Left renal cortex interstitium (tissue), 4 donors: ENCODE results near the gene SH3TC1. TPM values are rescaled to one million over a fixed set of nuclear protein-coding genes. Genes with fewer than 3 reads are reported as not detected.

Source experiments
- DNase-seq, 4 donors: peaks; one replicate each; pipeline ENCODE4 v3.0.0-alpha.2; 2013; ENCODE audit warnings: low read depth in 4 of 4, low spot score in 2 of 4, missing footprints in 1 of 4
- polyA plus RNA-seq, 4 donors: library from polyadenylated mRNA; unstranded; fragments of 120-200 nt; gene quantifications; one replicate each; pipeline ENCODE4 v1.2.1, GENCODE V29; 2013; ENCODE audit not compliant: insufficient read length in 4 of 4

Gene SH3TC1
- polyA plus RNA-seq, 4 donors: 19.1 to 36.1 (median 26.5) TPM

DNA sequence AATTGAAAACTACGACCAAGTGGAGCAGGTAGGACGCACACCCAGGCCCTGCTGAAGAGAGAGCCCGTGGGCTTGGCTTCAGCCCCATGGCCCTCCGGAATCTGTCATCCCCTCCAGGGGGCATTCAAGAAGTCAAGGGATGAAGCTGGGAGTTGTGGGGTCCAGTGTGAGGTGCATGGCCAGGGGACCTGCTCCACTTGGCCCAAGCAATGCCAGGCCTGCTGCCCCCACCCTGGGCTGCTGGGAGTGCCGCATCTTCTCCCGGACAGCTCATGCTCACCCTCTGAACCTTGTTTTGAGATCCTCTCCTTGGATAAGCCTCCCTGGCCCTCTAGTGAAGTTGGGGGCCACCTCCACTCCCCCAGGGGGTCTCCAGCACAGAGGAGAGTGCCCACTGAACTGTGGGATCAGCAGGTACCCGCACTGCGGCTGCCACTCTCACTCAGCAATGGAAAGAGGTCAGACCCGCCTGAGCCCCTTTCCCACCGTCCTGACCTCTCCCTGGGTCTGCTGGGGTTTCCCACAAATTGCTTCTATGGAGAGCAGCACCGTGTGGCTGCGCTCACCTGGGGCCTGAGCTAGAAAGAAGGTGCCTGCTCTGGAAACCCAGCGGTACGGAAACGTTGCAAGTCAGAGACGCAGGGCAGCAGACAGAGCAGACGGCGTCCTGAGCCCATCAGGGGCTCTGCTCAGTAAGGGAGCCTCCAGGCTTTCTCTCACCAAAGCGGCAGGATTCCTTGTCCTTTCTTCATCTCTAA lies 35.5 kb upstream of the SH3TC1 start:
- DNase-seq: no peak

DNA sequence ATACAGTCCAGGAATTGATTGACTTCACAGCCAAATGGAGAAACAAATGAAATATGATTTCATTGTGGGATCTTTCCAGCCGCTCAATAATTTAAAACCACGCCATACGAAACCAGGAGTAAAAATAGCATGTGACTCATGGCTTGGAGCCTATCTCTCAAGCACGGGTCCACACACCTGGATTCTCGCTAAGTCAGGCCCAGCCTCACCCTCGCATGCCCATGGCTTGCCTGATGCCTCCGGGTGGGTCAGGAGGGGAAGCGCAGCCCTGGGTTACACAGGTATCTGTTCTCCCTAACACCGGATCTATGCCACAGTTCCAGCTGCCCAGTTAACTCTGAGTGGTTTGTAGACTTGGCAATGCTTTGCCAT lies 34.9 kb upstream of the SH3TC1 start:
- DNase-seq: no peak

DNA sequence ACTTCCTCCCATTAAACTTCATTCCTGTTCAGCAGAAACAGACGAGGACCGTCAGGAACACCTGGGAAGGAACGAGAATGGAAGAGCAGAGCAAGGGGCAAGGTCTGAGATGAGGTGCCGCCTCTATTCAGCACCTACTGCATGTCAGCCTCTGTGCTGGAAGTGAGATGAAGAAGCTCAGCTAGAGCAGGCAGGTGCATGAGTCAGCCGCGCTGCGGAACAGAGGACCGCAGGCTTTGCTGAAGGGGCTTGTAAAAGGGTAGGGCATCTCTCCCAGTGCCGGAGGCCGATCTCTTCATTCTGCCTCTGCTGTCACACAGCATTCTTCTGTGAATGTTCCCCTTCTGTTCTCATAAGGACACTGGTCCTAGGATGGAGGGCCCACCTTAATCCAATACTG lies 34.4 kb upstream of the SH3TC1 start:
- no peak for DNase-seq

DNA sequence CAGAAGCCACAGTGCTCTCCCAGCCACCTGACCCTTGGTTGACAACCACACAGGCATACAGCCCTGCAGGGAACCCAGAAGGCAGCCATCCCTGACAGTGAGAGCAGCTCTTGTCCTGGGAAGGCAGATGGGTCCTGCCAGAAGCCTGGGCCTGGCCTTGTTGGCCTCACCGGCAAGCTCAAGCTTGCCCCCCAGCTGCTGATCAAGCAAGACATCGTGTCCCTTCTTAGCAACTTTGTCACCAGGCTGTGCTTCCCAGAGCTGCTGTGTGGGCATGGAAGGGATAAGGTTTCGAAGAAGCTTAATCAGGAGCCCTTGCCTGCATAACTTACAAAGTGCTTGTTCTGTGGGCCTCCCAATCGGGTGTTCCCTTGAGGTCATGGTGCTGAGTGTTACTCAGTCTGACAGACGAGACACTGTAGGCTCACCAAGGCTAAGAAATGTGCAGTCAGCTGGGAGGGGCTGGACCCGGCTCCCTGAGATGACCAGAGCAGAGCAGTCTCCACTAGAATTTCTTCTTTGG lies 33.7 kb upstream of the SH3TC1 start:
- no peak for DNase-seq

DNA sequence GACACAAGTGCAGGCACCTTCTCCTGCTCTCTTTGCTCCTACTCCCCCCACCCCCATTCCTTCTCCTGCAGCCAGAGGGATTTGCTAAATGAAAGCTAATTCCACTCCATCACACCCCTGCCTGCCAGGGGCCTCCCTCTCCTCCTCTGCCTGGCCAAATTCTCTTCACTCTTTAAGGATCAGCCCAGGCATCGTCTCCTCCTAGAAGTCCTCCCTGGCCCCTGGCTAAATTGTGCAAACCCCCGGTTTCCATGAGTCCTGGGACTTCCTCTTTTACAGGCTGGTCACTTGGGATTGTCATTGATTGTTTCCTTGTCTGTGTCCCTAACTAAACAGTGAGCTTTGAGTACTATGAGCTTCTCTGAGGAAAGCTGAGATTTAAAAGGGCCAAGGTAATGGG lies 31.8 kb upstream of the SH3TC1 start:
- no peak for DNase-seq

DNA sequence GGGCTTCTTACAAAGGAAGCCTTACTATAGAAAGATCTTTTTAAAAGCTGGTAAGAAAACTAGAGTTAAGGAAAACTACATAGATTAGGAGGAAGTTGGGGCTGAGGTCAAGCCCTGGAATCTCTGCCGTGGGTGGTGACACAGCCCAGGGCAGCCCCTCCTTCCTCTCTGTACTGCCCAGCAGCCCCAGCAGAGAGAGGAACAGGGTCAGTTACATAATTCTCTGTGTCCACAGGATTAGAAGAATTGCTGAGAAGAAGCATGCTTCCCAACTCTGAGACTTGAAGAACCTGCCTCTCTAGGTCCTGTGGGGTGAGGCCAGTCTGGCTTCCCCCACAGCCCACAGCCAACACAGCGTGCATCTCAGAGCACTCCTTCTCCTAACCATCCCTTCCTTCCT lies 31.3 kb upstream of the SH3TC1 start:
- DNase-seq: no peak

DNA sequence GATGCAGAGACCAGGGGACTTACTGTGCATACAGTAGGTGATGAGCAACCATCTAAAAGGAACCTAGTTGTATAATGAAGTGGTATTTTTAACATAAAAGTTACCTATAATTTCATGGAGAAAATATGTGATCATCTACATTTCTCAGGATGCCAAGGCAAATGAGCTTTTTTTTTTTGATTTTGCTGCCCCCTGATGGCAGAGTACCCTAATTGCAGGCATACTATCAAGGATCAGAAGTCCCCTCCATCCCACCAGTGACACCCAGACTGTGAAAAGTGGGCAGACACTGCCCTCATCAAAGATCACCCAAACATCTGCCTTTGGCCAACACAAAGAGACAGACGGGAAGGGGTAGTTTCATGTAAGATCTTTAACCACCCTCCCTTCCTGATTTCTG lies 30.9 kb upstream of the SH3TC1 start:
- no peak for DNase-seq

DNA sequence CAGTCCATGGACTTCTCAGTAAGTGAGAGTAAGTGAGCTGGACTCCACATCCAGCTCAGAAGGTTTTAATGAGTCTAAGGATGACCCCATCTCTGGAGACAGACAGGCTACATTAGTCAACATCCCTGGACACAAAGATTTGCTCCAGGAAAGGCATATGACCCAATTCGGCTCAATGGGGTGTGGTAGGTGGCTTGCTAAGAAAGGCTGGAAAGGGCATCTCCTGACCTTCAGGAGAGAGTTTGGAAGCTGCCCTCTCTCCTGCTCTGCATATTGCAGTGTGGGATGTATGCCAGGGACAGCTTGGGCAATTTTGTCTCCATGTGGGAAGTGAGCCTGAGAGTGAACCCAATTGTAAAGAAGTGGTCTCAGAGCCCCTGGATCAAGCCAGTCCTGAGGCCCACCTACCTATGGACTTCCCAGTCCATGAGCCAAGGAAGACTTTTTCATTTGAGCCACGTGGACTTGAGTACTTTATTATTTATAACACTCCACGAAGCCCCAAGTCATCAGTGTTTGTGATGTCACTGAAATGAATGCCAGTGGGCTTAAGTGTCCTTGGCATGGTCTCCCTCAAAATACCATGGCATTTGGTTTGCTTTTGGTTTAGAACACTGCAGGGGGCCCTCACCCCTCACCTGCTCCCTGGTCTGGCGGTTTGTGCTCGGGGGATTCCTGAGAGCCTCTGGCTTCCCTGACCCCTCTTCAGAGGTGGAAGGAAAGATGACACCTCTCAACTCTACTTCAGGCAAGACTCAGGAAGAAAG lies 30.1 kb upstream of the SH3TC1 start:
- DNase-seq: no peak

DNA sequence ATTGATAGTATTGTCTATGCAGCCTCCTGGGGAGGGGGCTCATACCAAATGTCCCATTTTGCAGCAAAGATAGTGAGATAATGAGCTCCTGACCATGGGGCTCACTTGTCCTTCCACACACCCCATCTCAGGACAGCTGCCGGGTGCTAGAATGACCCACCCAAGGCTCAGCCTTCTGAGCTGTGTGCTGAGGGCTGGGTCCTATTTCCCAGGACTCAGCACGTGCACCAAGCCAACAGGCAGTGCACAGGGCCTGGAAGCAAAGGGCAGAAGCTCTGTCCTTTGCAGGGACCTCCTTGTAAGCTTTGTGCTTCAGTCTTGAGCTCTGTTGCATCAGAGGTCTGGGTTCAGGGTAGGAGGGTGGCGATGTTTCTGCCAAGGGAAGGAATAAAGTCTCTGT lies 29.3 kb upstream of the SH3TC1 start:
- DNase-seq: no peak

DNA sequence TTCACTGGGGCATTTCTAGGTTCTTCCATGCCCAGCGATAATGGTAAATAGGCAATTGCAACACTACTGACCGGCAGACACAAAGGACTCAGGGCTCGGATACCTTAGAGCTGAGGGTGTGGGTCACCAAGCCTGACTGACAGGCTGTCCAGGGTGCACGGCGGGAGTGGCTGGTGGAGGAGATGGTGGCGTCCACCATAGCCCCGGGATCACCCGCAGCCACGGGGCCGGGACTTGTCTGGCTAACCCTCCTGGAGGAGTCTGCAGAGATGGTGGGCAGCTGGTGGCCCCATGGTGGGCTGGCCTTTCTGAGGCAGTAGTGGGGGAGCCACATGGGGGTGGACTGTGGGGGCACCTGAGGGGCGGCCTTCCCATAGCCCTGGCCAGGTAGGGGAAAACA lies 28.7 kb upstream of the SH3TC1 start:
- no peak for DNase-seq

DNA sequence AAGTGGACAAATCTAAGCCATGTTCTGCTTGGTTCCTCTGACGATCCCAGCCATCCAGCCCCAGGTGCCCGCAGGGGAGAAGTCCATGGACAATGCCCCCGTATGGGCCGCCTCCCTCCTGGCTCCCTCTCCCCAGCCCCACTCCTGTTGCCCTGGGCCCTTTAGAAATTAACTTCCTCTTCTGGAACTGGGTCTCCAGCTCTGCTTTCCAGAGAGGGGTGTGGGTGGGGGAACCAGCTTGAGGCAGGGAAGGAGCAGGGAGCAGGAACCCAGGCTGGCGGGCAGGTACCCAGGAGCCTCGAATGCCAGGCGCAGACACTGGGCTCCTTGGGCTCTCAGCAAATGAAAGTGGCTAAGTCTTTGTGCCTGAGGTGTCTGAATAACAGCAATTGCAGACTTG lies 27.8 kb upstream of the SH3TC1 start:
- no peak for DNase-seq

DNA sequence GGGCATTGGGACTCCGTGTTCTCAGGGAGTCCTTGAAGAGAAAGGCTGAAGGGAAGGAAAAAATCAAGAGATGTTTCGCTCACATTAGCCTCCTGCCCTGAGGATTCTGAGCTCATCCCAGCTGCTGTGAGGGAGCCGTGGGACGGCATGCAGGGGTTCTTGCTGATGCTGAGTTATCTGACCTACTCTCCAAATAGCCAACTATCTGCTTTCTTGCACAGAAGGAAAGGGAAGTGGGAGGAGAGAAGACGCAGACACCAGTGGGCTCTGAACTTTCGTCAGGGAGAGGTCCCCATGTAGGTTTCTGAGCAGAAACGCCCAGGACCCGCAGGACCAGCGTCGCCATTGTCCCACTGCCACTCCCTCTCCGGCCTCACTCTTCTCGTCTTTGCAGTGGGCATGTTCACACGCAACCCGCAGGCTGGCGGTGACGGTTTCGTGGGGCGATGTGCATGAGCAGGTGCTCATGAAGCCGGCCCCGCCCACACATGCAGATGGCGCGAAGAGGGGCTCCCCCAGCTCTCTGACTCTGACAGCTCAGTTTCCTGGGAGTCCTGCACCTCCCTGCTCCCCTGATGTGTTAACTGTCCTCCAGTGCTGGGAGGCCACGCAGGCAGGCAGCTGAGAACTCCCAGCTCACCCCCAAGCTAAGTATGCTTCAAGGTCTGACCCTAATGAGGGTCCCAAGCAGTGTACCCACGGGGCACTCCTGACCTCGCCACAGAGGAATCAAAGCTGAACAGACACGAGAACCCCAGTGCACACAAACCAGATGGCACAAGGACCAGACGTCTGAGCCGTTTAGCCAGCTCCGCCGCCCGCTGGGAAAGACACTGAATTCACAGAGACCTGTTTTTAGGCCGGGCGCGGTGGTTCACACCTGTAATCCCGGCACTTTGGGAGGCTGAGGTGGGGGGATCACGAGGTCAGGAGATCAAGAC lies 26.8 kb upstream of the SH3TC1 start:
- DNase-seq: no peak

DNA sequence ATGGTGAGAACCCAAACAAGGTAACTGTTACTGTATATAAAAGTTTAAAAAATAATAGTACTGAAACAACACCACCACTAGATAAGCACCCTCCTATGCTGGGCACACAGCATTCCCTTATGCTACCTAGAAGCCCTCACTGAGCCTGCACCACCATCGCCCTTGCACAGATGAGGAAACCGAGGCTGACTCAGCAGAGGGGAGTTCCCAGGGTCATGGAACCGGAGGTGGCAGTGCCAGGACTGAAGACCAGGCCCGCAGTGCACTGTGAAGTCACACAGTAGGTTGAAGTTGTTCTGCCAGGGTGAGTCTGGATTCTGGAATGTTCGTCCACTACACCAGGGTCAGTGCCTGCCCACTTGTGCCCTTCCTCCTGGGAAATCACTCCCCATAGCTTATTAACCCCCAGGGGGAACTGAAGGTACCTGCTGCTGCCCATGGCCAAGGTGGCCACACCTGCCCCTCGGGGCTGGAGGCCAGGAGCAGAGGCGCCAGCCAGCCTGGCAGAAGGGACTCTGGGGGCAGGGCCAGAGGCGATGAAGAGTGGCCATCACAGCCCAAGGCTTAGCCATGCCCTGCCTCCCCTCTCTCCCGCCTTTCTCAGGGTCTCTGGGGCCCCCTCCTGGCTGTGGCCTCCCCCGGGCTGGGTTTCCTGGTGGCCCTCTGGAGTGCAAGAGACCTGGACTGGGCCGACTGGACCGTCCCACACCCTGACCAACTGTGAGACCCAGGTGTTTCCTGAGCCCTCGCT lies 25.4 kb upstream of the SH3TC1 start:
- no peak for DNase-seq

DNA sequence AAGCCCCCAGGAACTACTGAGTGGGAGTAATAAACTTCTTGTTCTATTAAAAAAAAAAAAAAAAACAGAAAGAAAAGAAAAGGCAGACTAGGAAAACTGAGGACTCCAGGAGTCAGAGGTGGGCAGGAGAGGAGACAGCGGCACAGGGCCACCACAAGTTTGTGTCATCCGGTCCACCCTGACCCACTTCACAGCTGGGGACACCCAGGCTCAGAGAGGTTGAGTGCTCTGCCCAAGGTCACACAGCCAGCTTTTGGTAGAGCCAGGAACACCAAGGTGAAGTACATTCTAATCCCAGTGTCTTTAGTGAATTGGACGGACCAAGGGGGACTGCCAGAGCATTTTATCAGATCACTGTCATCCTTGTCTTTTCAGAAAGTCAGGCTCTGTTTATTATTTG lies 24.1 kb upstream of the SH3TC1 start:
- no peak for DNase-seq

DNA sequence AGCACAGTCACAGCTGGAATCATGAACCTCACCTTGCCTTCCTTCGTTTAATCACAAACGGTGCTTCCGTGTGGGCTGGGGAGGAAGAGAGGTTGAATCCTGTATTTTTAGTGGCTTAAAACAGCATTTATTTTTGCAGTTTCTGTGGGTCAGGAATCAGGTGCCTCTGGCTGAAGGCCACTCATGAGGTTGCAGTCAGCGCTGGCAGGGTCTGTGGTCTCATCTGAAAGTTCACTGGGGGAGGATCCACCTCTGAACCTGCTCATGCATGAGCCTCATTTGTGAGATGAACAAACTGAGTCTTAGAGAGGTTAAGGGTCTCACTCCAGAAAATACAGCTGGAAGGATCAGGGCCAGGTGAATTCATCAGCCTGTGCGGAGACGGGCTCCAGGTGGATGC lies 23.4 kb upstream of the SH3TC1 start:
- no peak for DNase-seq

DNA sequence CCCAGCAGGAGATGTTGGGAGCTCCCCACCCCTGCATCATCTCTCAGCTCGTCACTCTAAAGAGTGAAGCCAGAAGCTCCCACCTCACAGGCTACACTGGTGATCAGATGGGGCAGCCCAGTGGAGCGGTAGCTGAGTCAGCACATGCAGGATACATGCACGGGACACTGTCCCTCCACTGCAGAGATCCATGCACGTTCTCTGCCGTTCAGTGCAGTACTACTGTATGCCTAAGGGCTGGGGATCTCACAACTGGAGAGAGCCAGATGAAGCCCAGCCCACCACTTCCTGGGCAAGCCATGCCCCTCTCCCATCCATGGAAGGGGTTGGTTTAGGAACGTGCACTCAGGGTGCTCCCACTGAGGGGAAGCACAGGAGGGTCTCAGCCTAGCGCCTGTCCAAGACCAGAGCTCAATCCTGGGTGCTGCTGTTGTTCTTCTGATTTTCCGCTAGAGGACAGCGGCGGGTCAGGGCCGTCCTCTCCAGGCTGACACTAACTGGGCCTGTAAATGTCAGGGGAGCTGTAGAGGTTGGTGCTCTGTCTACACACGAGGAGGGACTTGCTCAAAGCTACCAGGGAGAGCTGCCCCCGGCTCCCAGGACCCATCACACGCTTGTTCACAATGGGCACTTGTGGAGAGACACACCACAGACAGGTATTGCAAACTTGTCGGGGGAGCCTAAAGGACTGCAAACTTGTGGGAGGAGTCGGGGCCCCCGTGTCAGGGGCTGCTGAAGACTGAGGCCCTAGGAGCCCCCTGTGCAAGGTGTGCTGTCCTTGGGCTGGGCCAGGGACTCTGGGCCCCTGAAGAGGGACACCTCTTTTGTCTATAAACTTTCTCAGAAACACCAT lies 22.3 kb upstream of the SH3TC1 start:
- DNase-seq: no peak

DNA sequence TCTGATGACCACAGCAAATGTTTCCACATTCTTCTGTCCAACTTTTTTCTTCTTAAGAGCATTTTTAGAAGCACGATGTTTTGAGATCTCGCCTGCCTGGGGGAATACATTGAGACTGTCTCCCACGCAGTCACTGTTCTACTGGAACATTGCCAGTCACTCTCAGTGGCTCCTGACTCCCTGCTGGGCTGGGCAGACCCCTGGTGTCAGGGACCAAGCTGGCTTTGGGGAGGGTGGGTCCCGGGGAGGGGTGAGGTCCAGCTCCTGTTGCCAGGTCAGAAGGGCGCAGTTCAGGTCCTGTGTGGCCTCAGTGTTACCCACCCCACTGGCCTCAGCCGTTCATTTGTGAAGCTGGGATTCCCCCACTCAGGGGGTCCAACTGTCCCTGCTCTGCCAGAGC lies 21.5 kb upstream of the SH3TC1 start:
- DNase-seq: no peak

DNA sequence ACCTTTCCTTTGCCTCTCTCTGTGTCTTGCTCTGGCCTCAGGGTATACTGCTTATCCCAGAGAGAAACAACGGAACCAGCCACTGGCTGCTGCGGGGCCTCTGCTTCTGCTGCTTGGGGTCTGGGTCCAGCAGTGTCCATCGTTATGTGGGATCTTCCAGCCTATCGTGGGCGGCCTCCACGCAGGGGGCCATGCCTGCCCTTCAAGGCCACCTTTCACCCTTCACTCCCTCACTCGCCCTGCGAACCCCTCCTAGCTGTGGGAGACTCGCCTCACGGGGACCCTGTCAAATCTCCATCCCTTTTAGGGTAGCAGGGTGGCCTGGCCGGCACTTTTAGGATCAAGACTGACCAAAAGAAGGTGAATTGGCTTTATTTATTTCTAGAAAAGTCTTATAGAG lies 21.1 kb upstream of the SH3TC1 start:
- DNase-seq: no peak

DNA sequence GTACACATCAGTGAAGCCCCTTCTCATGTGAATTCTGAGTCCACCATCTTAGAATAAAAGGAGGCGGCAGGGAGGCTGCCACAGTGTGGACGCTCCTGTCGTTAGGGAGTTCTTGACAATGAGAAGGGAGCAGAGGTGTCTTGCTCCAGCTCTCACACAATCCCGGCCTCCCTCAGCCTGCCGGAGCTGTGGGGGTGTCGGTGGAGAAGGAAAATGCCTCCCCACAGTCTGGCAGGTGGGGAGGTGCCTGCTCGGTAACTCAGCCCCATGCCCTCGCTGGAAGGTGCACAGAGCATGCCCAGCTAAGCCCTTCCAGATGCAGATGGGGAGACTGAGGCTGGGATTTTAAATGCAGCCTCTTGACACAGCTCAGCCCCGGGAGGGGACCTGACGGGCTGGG lies 20.0 kb upstream of the SH3TC1 start:
- no peak for DNase-seq
